SHP77 (cell line): ENCODE data around the gene C1RL.

ENCODE experiments used
- DNase-seq, 2 experiments: peaks; one replicate each; lab custom pipeline; 2025; lab: John Stamatoyannopoulos, UW

C1RL gene

DNA sequence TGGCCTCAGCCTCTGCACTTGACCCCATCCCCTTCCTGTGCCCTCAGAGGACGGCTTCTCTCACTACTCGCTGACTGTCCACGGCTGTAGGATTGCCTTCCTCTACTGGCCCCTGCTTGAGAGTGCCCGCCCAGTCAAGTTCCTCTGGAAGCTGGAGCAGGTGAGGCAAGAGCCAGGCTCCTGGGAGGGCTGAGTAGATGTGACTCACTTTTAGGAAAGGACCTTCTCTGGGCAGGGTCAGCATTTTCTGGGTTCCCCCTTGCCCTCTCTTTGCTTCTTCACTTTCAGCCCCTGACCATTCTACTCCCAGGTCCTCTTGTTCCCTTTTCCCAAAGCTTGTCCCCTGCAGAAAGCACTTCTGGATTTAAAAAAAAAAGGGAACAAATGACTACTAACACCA is 28.9 kb upstream of the C1RL start:
- no peak for DNase-seq

DNA sequence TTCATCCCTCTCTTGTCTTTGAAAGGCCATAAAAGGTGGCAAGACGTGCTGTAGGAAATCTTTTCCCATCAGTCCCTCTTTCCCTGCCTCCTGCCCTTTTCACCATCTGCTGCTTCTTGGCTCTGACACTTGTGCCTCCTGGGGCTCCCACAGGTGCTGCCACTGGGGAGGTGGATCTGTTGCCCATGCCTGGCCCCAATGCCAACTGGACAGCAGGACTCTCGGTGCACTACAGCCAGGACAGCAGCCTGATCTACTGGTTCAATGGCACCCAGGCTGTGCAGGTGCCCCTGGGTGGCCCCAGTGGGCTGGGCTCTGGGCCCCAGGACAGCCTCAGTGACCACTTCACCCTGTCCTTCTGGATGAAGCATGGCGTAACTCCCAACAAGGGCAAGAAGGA is 27.7 kb upstream of the C1RL start:
- DNase-seq = no peak

DNA sequence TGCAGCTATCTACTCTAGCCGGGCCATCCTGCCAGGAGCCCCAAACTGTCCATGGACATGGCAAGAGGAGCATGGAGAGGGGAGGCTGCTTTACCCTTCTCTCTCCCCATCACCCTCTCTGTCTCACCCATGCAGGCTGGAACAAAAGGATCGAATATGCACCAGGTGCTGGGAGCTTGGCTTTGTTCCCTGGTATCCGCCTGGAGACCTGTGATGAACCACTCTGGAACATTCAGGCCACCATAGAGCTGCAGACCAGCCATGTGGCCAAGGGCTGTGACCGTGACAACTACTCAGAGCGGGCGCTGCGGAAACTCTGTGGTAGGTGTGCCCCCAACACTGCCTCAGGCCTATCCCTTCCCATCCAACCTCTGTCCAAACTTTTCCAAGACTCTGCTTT is 27.1 kb upstream of the C1RL start:
- DNase-seq = no peak

DNA sequence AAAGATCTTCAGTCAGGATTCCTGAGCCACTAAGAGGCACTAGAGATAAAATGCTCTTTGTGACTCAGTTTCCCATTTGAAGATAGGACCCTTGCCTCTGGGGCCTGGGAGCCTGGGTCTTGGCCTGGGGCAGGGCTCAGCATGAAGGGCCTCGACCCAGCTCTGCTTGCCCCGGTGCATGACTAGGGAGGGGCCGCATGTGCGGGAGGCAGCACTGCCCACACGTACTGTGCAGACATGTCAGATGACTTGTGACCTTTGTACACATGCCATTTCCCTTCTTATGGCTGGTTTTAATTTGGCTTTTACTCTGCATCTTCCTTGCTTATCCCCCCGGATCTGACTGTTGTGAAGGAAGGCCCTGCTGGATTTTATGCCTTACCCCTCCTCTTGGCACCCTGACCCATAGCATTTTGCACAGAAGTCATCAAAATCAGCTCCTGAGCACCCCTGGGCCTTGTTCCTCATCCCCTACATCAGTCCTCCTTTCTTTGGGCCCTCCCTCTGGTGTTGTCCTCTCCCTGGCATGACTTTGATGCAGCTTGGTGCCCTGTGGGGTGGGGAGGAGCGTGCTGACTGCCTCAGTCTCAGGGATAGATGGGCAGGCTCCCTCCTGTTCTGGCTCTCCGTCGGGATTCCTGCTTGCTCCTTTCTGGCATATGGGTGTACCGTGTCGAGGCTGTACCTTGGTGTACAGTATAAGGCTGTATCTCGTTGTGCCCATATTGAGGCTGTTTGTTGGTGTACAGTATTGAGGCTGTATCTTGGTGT is 25.6 kb upstream of the C1RL start:
- no peak for DNase-seq

DNA sequence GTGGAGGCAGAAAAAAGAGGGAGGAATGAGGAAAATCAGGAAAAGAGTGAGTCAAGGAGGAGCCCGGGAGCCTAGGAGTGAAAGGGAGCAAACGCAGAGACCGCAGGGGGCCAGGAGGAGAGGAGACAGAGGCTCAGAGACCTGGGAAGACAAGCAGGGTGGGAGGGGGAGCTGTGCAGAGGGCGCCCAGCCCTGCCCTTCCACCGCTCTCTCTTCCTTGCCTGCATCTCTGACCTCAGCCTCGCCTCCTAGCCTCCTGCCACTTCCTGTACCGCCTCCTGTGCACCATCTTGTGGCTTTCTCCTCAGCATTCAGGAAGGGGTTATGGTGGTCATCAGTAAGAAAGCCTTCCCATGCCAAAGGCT is 22.5 kb upstream of the C1RL start:
- DNase-seq = no peak

DNA sequence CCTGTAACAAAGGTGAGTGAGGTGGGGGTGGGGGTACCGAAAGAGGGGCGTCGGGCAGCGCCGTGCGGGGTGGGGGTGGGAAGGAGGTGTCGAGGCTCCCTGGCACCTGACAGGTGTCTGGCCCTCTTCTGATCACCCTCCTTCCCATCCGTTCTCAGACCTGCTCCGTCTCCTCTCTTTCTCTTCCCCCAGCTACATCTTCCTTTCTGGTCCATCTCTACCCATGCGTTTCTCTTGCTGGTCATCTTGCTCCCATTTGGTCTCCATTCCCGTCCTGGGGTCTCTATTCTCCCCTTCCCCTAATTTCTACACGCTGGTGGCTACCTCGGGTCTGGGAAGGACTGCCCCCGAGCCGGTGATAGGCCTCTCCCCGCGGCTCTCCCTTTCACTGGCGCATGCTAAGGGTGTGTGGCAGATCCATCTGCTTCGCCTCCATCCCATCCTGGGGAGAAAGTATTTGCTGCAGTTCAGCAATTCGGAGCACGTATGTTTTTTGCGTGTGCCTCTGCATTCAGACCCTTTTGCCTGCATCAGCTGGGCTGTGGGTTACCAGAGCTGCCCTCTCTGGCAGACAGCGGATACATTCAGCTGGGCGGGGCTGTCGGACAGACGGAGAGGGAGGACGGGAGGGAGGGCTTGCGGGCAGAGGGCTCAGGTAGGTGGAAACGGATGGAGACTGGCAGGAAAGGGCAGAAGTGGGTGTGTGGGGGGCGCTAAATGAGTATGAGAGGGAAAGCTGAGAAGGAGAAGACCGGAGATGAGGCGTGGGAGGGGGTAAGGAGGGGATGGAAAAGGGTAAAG is 21.9 kb upstream of the C1RL start:
- DNase-seq = peak in 1 of 2 experiments; percentile 27

DNA sequence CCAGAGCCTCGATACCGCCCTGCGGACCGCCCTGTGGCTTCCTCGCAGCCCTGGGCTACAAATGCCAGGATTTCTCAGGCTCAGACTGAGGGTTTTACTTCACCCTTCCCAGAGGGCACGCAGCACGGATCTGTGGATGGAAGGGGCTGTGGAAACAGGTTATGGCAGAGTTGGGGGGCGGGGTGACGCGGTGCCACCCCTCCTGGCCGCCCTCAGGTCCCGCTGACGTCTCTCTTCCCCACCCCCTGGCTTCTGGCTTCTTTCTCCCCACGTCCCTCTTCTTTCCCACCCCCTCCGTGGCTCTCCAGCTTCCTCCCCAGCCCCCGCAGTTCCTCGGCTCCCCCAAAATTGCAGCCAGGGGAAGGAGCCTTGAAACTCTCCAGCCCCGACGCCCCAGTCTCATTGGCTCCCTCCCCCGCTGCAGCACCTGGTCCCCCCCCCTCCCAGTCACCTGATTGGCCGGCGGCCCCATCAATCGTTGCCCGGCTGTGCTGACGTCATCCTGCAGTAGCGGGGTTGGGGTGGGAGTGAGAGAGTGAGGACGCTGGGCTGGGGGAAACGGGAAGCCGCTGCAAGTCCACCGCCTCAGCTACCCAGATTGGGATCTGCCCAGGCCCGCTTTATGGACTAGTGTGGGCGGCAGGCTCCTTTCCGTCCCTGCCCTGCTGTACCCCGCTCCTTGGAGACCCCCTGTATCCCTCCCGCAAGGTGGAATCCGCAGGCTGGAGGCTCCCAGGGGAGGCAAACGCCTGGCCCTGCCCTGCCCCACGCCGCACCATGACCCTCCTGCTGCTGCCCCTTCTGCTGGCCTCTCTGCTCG is 21.1 kb upstream of the C1RL start, which contains the start of gene CLSTN3:
Gene CLSTN3 (plus strand): TSS at position 500 of the 820 bp plus-strand sequence. CDS start 278 bp downstream, at position 778.
- DNase-seq = peak; percentile 22 to 40

DNA sequence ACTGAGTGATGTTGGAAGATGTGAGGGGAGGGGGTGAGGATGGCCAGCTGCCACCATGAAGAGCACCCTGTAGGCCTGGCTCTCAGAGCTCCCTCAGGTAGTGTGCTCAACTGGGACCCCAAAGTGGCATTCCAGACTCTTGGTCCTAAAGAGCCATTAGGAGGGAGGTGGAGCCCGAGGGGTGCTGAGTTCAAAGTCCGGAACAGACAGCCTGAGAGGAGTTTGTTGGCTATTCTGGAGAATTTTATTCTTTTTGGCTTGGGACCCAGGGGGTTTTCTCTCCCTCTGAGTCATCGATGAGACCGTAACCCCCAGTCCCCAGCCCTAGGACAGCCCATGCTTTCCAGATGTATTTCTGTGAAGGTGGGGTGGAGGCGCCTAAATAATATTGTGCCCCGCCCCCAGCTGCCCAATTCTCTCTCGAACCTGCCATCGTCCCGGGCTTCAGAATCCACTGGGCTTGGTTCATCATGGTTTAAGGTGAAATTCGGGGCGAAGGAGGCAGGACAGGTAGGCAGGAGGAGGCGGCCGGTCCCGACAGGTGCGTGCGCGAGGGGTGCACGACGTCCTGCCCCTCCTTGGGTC is 20.4 kb upstream of the C1RL start:
- no peak for DNase-seq

DNA sequence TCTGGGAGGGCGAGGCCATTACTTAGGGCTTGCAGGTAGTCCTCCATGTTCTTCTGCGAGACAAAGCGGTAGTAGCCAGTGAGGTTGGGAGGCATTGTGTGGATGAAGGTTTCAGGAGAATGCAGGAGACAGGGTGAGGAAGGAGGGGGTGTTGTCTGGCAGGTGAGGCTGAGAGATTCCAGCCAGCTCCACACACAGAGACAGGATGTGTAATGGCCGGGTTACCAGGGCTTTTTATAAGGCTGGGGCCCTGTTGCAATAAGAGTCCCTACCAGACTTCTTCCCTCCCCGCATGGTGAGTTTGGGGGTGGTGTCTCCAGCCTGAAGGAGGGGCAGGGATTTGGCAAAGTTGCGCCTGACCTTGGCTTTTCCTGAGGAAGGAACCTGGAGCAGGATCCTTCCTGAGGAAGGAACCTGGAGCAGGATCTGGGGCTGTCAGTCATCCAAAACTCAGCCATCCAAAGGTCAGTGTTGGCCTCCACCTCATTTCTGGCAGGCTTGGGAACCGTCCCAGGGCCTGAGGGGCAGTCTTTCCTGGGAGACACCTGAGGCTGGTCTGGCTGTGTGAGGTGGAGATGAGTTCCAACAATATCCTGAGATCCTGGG is 19.8 kb upstream of the C1RL start, which contains the start of gene RBP5:
Gene RBP5 (minus strand): TSS at position 209 of the 606 bp plus-strand sequence. CDS start 114 bp downstream, at position 95.
- DNase-seq = no peak

DNA sequence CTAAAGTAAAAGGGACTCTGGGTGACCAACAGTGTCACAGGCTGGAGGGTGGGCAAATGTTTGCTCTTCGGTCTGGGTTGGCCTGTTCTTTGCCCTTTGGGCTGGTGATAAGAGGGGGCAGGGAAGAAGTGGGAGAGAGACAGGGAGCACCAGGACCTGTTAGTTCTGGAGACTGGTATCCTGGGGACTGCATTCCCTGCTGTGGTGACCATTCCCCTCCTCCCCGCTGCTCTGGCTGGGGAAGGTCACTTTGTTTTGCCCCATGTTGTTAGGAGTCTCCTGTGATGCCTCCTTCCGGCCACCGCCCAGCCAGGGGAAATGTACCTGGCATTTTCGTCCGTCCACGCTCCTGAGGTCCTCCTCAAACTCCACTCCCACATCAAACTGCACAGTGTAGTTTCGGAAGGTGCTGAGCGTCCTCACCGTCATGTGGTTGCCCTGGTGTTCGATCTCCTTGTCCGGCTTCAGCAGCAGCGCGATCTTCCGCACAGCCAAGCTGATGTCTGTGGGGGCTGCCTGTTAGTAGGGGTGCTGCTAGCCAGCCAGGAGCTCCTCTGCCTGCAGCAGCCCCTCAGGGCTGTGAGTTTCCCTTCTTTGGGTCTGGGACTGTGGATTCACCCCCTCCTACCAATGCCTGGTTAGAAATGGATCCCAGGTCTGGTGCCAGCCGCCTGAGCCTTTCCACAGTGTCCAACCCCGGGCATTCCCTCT is 19.1 kb upstream of the C1RL start:
- no peak for DNase-seq

DNA sequence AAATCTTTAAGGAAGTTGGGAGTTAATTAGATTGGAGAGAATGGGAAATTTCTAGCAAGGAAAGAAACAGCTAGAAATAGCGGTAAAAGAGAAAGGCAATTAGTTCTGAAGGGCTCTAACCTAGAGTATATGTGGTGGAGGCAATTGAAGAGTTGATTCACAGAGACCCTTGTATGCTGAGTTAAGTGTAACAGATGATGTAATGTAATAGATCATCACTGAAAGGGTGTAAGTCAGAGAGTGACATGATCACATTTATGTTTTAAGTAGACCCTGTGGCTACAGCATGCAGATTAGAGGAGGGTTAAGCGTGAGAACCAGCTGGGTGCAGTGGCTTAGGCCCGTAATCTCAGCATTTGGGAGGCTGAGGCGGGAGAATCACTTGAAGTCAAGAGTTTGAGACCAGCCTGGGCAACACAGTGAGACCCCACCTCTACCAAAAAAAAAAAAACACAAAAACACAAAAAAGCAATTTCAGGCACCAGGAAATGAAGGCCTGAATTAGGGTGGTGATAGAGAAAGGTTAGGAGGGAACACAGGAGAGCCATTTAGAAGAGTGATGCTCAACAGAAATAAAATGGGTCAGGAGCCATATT is 16.7 kb upstream of the C1RL start:
- no peak for DNase-seq

DNA sequence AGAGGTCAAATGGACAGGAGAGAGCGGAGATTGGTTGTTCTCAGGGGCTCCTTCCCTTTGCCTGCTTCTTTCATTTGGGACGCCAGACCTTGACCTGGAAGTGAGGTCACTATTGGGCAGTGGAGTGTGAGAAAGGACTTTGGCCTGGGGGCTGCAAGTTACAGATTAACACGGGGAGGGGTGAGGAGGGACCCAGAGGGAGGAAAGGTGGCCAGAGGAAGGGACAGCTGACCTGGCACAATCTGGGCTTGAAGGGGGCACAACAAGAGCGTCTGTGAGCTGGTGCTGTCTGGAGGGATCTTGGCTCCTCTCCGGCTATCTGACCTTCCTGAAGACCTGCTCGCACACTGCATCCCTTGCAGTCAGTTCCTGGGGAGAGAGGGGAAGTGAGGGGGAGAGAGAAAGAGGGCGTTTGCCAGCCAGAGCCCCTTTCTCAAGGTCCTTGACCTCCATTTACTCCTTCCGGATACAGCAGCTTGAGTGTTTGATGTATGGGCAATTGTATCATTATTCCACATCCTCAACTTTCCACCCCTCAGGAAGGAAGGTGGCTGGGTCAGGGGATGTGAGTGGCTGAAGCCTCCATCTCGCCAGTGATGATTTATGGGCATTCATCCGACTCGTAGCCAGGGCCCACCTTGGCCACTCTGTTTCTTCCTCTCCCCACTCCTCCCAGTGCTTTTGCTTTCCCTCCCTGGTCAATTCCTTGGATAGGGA is 14.9 kb upstream of the C1RL start:
- no peak for DNase-seq

DNA sequence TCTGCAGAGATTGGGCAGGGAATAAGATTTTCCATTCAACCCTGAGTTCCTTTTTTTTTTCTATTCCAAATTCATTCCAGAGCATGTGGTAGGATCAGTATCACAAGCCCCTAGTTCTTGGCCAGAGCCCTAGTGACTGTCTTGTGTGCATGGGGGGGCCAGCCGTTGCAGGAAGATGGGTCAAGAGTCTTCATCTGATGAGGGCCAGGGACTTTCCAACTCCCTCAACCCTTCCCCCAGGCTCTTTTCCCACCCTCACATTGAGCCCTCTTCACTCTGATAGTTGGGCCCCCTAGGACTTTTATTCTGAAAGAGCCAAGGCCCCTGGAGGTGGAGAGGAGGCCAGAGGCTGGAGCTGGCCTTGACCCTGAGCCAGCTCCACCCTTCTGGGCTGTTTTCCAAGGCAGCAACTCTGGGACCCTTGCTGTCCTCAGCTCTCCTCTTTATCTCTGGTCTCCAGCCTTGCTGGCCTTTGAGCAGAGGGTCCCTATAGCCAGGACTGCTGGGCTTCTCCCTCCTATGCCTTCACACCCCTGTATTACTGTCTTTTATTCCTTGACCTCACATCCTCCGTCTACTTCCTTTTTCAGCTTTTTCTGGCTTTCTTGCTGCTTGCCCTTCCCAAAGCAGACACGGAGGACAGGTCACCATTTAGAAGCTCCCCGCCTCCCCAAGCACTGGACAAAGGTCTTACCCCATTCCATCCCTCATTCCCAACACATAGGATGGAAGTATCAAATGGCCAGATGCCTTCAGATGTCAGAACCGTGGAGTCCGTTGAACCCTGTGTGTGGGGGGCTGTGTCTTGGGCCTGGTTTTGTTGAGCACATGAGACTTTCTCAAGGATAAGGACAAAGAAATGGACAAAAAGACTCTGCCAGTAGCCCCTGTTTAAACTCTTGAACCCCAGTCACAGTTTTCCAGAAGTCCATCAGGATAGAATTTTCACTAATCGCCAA is 14.1 kb upstream of the C1RL start:
- no peak for DNase-seq

DNA sequence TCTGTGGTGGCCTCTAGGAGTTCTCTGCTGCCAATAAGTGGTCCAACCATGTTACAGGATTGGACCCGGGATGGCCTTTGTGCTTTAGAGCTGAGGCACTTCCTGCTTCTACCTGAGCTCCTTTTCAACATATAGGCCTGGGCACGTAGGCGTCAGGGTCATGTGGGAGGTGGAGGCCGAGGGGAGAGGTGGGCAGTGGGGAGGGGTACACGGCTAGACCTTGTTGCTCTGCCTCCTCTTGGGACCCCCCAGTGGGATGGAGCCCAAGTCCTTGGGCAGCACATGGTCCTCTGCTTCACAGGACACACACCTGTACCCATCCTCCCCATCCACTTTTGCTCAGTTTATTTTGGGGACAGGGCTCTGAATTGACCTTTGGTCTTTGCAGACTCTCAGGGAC is 12.3 kb upstream of the C1RL start:
- no peak for DNase-seq

DNA sequence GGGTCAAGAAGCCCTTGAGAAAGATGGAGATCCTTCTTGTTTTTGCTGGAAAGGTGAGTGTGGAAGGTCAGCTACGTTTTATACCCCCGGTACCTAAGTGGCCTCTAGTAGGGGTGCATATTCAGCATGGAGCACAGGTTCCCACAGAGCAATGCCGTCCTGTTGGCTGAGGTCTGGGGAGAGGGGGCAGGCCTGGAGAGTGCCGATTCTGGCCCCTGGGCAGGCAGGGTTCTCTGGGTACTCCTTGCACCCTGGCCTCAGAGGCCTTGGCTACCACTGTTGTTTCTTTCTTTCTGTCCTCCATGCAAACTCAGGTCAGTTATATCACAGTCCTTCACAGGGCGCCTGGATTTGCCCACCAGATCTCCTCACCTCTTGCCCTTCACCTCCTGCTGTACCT is 11.2 kb upstream of the C1RL start:
- DNase-seq = no peak

DNA sequence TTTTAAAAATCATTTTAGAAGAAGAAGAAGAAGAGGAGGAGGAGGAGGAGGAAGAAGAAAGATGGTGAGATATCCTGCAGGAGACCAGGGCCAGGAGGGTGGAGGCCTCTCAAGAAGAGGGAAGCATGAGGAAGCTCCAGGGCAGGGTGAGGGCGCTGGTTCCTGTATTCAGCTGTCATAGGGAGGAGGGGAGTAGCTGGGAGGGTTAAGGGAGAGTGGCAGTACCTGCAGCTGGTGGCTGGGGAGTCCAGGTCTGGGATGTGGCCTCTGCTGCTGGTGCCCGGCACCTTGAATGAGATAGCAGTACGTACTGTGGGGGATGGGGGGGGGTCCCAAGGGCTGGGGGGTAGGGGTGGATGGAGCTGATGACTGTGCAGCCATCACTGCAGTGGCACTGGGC is 9.9 kb upstream of the C1RL start:
- no peak for DNase-seq

DNA sequence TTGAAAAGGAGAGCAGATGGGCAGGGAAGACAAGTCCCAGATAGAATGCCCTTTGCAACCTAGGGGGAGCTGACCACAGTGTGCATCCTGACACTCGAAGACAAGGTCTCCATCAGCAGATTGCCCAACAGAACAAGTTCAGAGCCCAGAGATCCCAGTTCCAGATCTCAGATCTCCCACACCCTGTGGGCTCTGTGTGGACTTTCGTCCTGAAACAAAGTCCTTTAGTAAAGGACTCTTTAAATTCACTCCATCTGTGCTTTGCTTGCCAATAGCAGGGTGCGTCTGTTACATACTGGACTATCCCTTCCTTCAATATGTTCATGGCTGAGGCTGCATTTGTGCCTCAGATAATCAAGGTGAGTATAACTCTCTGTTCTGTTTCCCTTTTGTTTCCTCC is 8.7 kb upstream of the C1RL start:
- no peak for DNase-seq

DNA sequence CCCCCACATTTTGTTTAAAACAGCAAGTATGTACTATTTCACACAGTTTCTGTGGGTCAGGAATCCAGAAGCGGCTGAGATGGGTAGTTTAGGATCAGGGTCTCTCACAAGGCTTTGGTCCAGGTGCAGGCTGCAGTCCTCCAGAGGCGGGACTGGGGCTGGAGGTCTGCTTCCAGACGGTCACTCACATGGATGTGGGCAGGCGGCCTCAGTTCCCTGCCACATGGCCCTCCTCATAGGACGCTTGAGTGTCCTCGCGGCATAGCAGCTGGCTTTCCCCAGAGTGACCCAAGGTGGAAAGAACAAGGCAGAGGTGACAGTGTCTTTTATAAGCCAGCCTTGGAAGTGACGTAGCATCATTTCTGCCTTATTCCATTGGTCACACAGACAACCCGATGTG is 7.9 kb upstream of the C1RL start:
- no peak for DNase-seq

DNA sequence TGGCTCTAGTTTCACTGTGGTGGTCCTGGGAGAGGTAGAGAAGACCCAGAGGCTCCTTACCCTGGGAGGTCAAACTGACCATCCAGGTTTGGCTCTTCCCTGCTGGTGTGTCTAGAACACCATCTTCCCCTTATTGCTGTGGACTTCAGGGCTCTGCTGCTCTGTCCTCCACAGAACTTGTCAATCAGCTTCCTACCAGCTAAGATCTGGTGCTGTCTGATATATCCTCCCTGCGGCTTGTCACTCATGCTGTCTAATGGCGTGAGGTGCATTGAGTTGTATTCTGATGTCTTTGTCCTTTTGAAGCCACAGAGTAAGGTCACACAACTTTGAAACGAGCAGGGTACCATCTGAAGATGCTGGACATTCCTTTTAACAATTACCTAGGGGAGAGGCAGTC is 7.2 kb upstream of the C1RL start:
- no peak for DNase-seq
